Measurements from ENCODE around the gene TIE1.

Gene TIE1

GRCh38 chr1:43293896-43294760, 6.7 kb upstream of the TIE1 start:
- no peak for DNase-seq

GRCh38 chr1:43294761-43295160, 6.0 kb upstream of the TIE1 start:
- DNase-seq, result no peak

- no peak for DNase-seq
Measured at GRCh38 chr1:43296207-43296606, 4.6 kb upstream of the TIE1 start.

- no peak for DNase-seq
Measured at GRCh38 chr1:43298055-43298454, 2.7 kb upstream of the TIE1 start.

- DNase-seq, result no peak
Measured at GRCh38 chr1:43299101-43299500, 1.7 kb upstream of the TIE1 start.

GRCh38 chr1:43302201-43302600, 1.4 kb downstream of the TIE1 start:
- no peak for DNase-seq

- DNase-seq, result no peak
Measured at GRCh38 chr1:43302721-43303470, 2.1 kb downstream of the TIE1 start.

GRCh38 chr1:43303471-43304313, 2.9 kb downstream of the TIE1 start:
- no peak for DNase-seq

- no peak for DNase-seq
Measured at GRCh38 chr1:43304314-43304681, 3.5 kb downstream of the TIE1 start.

GRCh38 chr1:43304771-43305300, 4.1 kb downstream of the TIE1 start:
- DNase-seq, result no peak

GRCh38 chr1:43305461-43305860, 4.7 kb downstream of the TIE1 start:
- DNase-seq, result no peak

GRCh38 chr1:43305926-43306687, 5.3 kb downstream of the TIE1 start:
- no peak for DNase-seq

- no peak for DNase-seq
Measured at GRCh38 chr1:43306688-43307457, 6.1 kb downstream of the TIE1 start.

GRCh38 chr1:43307458-43308158, 6.8 kb downstream of the TIE1 start:
- no peak for DNase-seq

- no peak for DNase-seq
Measured at GRCh38 chr1:43308635-43309404, 8.0 kb downstream of the TIE1 start.

GRCh38 chr1:43309405-43310025, 8.7 kb downstream of the TIE1 start:
- no peak for DNase-seq

GRCh38 chr1:43311521-43311920, 10.7 kb downstream of the TIE1 start:
- no peak for DNase-seq

- DNase-seq, result no peak
Measured at GRCh38 chr1:43312212-43312623, 11.4 kb downstream of the TIE1 start.
